ENCODE data around the gene ATXN7L2. TPM values are rescaled to one million over a fixed set of nuclear protein-coding genes. Genes with fewer than 3 reads are reported as not detected.

Gene ATXN7L2
- total RNA-seq, 1 donor from 2014 or later: 3.2 TPM

- Mint-ChIP-seq H3K4me3 (ENCODE audit: unreplicated experiment) (no peak overlapping the region), H3K27ac (ENCODE audit: unreplicated experiment) (no peak overlapping the region), H3K27me3 (ENCODE audit: unreplicated experiment) (peaks cover 18% of the 10 kb centered on the region), H3K4me1 (ENCODE audit: unreplicated experiment) (peaks cover 7% of the 10 kb centered on the region), H3K36me3 (ENCODE audit: low read depth, unreplicated experiment) (peaks cover 9% of the 10 kb centered on the region), H3K9me3 (ENCODE audit: unreplicated experiment) (no peaks in the 10 kb centered on the region)
- no peak for DNase-seq (ENCODE audit: low spot score)
- TF ChIP-seq CTCF (IDR thresholded peaks at IDR 0.05; ENCODE audit: unreplicated experiment): no peak
Observed at GRCh38 chr1:109481646-109482045, 2.1 kb upstream of the ATXN7L2 start.

GRCh38 chr1:109482242-109482641 is 1.5 kb upstream of the ATXN7L2 start:
- no peaks in the 10 kb centered on the region for H3K9me3 Mint-ChIP-seq (ENCODE audit: unreplicated experiment)
- no peak overlapping the region for H3K4me3 Mint-ChIP-seq (ENCODE audit: unreplicated experiment)
- no peak overlapping the region for H3K27ac Mint-ChIP-seq (ENCODE audit: unreplicated experiment)
- TF ChIP-seq CTCF (IDR thresholded peaks at IDR 0.05; ENCODE audit: unreplicated experiment): no peak
- peaks cover 9% of the 10 kb centered on the region for H3K36me3 Mint-ChIP-seq (ENCODE audit: low read depth, unreplicated experiment)
- DNase-seq (ENCODE audit: low spot score): no peak
- peaks cover 7% of the 10 kb centered on the region for H3K4me1 Mint-ChIP-seq (ENCODE audit: unreplicated experiment)
- H3K27me3 Mint-ChIP-seq (ENCODE audit: unreplicated experiment): peaks cover 18% of the 10 kb centered on the region

DNA sequence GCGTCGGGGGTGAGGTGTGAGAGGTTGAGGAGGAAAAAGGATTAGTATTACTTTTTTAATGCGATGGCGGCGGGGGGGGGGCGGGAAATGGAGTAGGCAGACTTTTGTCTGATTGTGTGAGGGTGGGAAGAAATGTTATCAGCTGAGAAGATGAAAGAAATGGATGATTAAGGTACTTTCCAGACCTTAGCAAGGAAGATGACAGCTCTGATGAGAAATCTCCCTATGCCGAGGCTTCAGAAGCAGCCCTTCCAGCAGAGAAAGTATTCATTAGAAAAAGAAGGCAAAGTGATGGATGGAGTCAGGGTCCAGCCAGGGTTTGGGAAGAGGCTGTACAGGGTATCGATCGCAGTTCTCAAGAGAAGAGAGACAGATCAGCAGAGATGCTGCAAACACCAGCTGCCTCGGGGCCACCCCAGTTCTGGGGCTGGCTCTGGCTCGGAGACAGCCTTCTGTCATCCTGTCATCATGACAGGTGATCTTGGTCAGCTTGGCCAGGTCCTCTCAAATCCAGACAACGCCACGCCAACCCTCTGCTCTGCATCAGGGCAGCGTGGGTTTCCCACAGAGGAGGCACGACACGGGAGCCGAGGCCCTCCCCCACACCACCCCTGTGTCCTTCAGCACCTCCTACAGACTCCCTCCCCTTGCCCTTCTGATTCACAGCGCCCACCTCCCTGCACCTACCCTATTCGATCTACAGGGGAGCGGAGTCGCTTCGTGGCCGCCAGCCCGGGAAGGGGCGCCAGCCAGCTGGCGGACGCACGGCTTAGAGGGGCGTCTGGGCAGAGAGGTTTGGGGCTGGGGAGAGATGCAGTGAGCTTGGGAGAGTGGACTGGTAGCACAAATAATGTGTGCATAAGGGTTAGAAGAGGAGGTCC is 674 bp upstream of the ATXN7L2 start:
- Mint-ChIP-seq H3K27ac (ENCODE audit: unreplicated experiment) (peak overlapping the region; percentile 36), H3K4me1 (ENCODE audit: unreplicated experiment) (peaks cover 7% of the 10 kb centered on the region), H3K27me3 (ENCODE audit: unreplicated experiment) (peaks cover 23% of the 10 kb centered on the region), H3K4me3 (ENCODE audit: unreplicated experiment) (peak overlapping the region; percentile 90), H3K36me3 (ENCODE audit: low read depth, unreplicated experiment) (peaks cover 9% of the 10 kb centered on the region), H3K9me3 (ENCODE audit: unreplicated experiment) (no peaks in the 10 kb centered on the region)
- DNase-seq (ENCODE audit: low spot score): no peak
- TF ChIP-seq CTCF (IDR thresholded peaks at IDR 0.05; ENCODE audit: unreplicated experiment): no peak

GRCh38 chr1:109484519-109484975 is 842 bp downstream of the ATXN7L2 start:
- H3K4me1 Mint-ChIP-seq (ENCODE audit: unreplicated experiment): peaks cover 7% of the 10 kb centered on the region

More at GRCh38 chr1:109484519-109484975, 842 bp downstream of the ATXN7L2 start:
- Mint-ChIP-seq H3K36me3 (ENCODE audit: low read depth, unreplicated experiment) (peaks cover 9% of the 10 kb centered on the region), H3K4me3 (ENCODE audit: unreplicated experiment) (peak overlapping the region; percentile 90), H3K27me3 (ENCODE audit: unreplicated experiment) (peaks cover 25% of the 10 kb centered on the region), H3K27ac (ENCODE audit: unreplicated experiment) (peak overlapping the region; percentile 87), H3K9me3 (ENCODE audit: unreplicated experiment) (no peaks in the 10 kb centered on the region)
- DNase-seq (ENCODE audit: low spot score): no peak
- TF ChIP-seq CTCF (IDR thresholded peaks at IDR 0.05; ENCODE audit: unreplicated experiment): no peak
